Activated CD4-positive, alpha-beta T cell treated with anti-CD3 and anti-CD28 coated beads, Interleukin-2, amount 10 ng/mL, durations not matched to agents 24 days and 14 days (primary cell): ENCODE results near the gene ZPBP2. TPM values are rescaled to one million over a fixed set of nuclear protein-coding genes. Genes with fewer than 3 reads are reported as not detected.
A peak's percentile ranks its signal among the peaks of the same experiment; 100 is the strongest.

Experiments used
- DNase-seq: peaks from one replicate; pipeline ENCODE4 v3.0.0; 2022
- H3K27ac Mint-ChIP-seq: one replicate; pipeline ENCODE4 v1.8.0; 2022; ENCODE audit warnings: mild to moderate bottlenecking, mixed read lengths
- H3K27me3 Mint-ChIP-seq: one replicate; pipeline ENCODE4 v1.8.0; 2022; ENCODE audit warnings: mixed read lengths
- H3K36me3 Mint-ChIP-seq: one replicate; pipeline ENCODE4 v1.8.0; 2022; ENCODE audit warnings: low read depth, mild to moderate bottlenecking, mixed read lengths
- H3K4me1 Mint-ChIP-seq: one replicate; pipeline ENCODE4 v1.8.0; 2021; ENCODE audit warnings: mixed read lengths
- H3K4me3 Mint-ChIP-seq: one replicate; pipeline ENCODE4 v1.8.0; 2022; ENCODE audit warnings: mild to moderate bottlenecking, moderate library complexity, mixed read lengths
- H3K9me3 Mint-ChIP-seq: one replicate; pipeline ENCODE4 v1.8.0; 2021; ENCODE audit warnings: mixed read lengths
- intact Hi-C: fragments of 100-400 bp; cut with micrococcal nuclease; formaldehyde crosslinking; loops from one replicate; pipeline ENCODE4 v1.15.1; 2023
- total RNA-seq: library from RNA; stranded (reverse); gene quantifications from 2 replicates; pipeline ENCODE4 v1.2.3, GENCODE V29; 2022

ZPBP2 gene
- total RNA-seq, 1 donor from 2014 or later: not detected

- Mint-ChIP-seq H3K27me3 (no peaks in the 10 kb centered on the region), H3K36me3 (peaks cover 54% of the 10 kb centered on the region), H3K9me3 (no peaks in the 10 kb centered on the region), H3K4me3 (peak overlapping the region; percentile 73), H3K4me1 (peaks cover 34% of the 10 kb centered on the region), H3K27ac (peak overlapping the region; percentile 66)
- DNase-seq: peak; percentile 84
- intact Hi-C loops: loop anchor here (2.0 kb wide), 1 partner anchor 23 kb away; the partner anchor contains the start of genes LRRC3C and ORMDL3
Observed at GRCh38 chr17:39903158-39903884, 35.3 kb downstream of the ZPBP2 start.

GRCh38 chr17:39904990-39905288, 36.9 kb downstream of the ZPBP2 start:
- H3K4me1 Mint-ChIP-seq: peaks cover 34% of the 10 kb centered on the region
- peak overlapping the region; percentile 79 for H3K27ac Mint-ChIP-seq
- H3K27me3 Mint-ChIP-seq: no peaks in the 10 kb centered on the region
- peaks cover 59% of the 10 kb centered on the region for H3K36me3 Mint-ChIP-seq
- DNase-seq: no peak
- intact Hi-C loops: no loop called here
- H3K4me3 Mint-ChIP-seq: no peak overlapping the region
- H3K9me3 Mint-ChIP-seq: no peaks in the 10 kb centered on the region

DNA sequence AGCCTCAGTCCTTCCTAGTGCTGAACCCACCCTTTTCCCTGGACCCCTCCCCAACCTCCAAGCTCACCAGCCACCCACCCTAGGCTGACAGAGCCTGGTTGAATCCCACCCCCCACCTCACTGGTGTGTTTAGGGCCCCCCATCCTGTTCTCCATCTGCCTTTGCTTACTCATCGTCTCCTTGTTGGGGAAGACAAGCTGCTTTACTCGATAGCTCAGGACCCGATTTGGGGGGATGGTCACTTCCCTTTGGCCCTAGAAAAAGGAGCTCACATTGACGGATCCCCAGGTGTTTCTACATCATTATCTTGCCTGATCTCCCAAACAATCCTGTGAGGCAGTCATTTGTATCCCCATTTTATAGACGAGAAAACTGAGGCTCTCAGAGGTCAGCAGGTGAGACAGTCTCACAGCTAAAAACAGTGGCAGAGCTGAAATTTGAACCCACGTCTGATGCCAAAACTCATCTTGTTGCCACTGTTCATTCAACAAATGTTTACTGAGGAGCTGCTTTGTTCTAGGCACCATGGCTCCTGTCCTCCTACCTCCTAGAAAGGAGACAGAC, 40.9 kb downstream of the ZPBP2 start:
- intact Hi-C loops: no loop called here
- Mint-ChIP-seq H3K36me3 (peaks cover 61% of the 10 kb centered on the region), H3K4me3 (no peak overlapping the region), H3K4me1 (peaks cover 27% of the 10 kb centered on the region), H3K27ac (no peak overlapping the region), H3K27me3 (no peaks in the 10 kb centered on the region), H3K9me3 (no peaks in the 10 kb centered on the region)
- no peak for DNase-seq

DNA sequence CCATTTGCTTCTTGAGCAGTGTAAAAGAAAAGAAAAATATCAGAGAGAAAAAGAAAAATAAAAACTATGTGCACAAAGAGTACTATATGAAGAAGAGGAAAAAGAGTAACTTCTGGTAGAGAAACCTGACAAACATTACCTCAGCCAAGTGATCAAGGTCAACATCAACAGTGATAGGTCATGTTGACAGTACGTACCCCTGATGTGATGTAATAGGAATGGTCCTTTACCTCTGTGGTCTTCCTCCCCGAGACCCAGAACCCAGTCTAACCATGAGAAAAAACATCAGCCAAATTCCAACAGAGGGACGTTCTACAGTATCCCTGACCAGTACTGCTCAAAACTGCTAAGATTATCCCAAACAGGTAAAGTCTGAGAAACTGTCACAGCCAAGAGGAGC, 46.0 kb downstream of the ZPBP2 start:
- Mint-ChIP-seq H3K4me1 (peaks cover 22% of the 10 kb centered on the region), H3K4me3 (no peak overlapping the region), H3K9me3 (no peaks in the 10 kb centered on the region), H3K27me3 (no peaks in the 10 kb centered on the region), H3K36me3 (peaks cover 62% of the 10 kb centered on the region), H3K27ac (peak overlapping the region; percentile 59)
- intact Hi-C loops: no loop called here
- DNase-seq: no peak

DNA sequence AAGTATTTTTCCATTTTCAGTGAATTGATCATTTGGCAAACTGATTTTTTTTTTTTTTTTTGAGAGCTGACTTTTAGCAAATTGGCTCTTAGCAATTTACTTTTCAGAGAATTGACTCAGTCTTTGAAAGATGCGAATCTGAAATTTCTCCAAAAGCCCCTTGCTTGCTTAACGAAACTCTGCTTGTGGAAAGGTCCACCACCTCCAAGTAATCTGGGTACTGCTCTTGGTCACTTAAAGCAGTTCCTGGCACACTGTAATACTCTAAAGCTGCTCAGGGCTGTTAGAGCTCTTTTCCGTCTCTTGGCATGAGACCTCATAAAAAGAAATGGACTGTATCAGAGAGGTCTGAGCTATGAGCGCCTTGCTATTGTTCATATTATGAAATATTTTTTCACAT, 47.6 kb downstream of the ZPBP2 start:
- no peak overlapping the region for H3K27ac Mint-ChIP-seq
- peaks cover 58% of the 10 kb centered on the region for H3K36me3 Mint-ChIP-seq
- no peak overlapping the region for H3K4me3 Mint-ChIP-seq
- intact Hi-C loops: no loop called here
- DNase-seq: no peak
- H3K9me3 Mint-ChIP-seq: no peaks in the 10 kb centered on the region
- H3K4me1 Mint-ChIP-seq: peaks cover 33% of the 10 kb centered on the region
- H3K27me3 Mint-ChIP-seq: no peaks in the 10 kb centered on the region

DNA sequence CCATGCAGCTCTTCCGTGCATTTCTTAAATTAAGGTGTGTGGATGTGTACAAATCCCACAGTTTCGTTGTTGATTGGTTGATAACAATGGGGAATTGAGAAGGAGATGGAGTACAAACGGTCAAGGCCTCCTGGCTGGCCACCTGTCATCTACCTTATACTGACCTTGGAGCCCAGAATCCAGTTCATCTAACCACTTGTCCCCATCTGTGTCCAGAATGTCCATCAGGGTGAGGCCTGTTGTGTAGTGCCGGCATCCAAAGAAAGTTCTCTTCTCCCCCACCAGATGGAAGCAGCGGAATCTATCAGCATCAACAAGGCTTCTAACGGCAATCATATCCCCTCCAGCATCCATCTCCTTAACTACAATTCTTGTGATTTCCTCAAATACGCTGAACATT, 48.9 kb downstream of the ZPBP2 start:
- H3K27me3 Mint-ChIP-seq: no peaks in the 10 kb centered on the region
- intact Hi-C loops: no loop called here
- DNase-seq: no peak
- H3K9me3 Mint-ChIP-seq: no peaks in the 10 kb centered on the region
- no peak overlapping the region for H3K27ac Mint-ChIP-seq
- peaks cover 60% of the 10 kb centered on the region for H3K36me3 Mint-ChIP-seq
- peaks cover 47% of the 10 kb centered on the region for H3K4me1 Mint-ChIP-seq
- H3K4me3 Mint-ChIP-seq: no peak overlapping the region

- H3K36me3 Mint-ChIP-seq: peaks cover 69% of the 10 kb centered on the region
- no peaks in the 10 kb centered on the region for H3K27me3 Mint-ChIP-seq
- peak overlapping the region; percentile 50 for H3K4me3 Mint-ChIP-seq
- no peaks in the 10 kb centered on the region for H3K9me3 Mint-ChIP-seq
- H3K27ac Mint-ChIP-seq: peak overlapping the region; percentile 66
- intact Hi-C loops: no loop called here
- peaks cover 61% of the 10 kb centered on the region for H3K4me1 Mint-ChIP-seq
- DNase-seq: no peak
Observed at GRCh38 chr17:39919087-39919683, 51.2 kb downstream of the ZPBP2 start.

DNA sequence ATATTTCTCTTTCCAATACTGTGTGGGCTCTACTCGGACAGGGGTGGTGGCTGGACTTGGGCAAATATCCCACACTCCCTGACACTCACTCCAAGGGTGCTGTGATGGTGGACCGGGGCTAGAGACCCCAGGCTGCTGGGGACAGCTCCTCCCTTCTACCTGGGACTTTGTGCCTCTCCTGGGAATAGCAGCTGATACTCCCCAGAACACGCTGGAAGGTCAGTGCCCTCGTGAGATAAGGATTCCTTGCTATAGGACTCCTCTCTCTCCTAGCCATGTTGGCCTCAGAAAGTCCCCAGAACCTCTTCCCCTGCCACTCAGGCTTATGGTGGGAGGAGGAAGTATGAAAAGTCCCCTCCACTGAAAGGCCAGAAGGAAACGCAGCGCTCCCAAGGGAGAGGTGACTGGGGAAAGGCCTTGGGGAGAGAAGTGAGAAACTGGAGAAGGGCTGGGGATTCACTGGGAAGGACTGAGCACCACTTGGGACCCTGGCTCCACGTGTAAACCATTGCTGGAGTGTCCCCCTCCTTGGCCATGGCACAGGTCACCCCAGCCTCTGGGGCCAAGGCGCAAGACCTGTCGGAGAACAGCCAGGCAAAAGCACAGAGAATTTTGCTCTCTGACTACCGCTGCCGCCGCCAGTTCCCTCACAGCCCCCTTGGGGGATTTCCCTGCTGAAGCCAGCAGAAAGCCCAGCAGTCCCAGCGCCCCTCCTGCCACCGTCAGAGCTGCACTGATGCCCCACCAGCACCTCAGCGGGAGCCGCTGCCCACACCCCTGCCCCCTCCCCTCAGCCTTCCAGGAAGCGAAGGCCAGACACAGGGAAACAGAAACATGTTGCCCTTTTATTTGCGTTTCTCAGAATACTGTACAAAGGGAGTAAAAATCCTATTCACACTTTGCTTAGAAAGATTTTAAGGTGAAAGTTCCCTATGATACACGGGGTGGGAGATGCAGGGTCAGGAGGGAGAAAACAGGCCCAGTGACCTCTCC, 52.5 kb downstream of the ZPBP2 start:
- H3K27ac Mint-ChIP-seq: peak overlapping the region; percentile 92
- peak; percentile 82 for DNase-seq
- H3K4me3 Mint-ChIP-seq: peak overlapping the region; percentile 59
- peaks cover 67% of the 10 kb centered on the region for H3K36me3 Mint-ChIP-seq
- H3K4me1 Mint-ChIP-seq: peaks cover 74% of the 10 kb centered on the region
- intact Hi-C loops: loop anchor here (10.0 kb wide), 2 partner anchors 166 to 236 kb away; partner anchors contain the start of gene PGAP3
- no peaks in the 10 kb centered on the region for H3K9me3 Mint-ChIP-seq
- H3K27me3 Mint-ChIP-seq: no peaks in the 10 kb centered on the region

DNA sequence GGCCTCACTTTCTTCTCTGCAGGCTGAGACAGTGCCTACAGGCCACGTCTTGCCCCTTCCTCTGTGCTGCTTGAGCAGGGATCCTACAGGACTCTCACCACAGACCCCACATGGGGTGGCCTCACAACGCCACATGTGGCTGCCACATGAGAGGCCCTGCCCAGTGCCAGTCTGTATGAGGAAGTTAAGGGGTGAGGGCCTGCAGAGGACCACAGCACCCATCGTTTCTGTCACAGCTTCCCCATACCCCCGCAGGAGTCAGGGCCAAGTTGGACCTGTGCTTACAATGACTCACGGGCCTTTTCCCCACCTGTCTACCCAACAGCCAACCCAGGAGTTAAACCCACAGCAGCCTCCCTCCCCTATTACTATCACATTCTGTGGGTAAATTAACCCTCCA, 53.3 kb downstream of the ZPBP2 start:
- Mint-ChIP-seq H3K27ac (peak overlapping the region; percentile 92), H3K27me3 (no peaks in the 10 kb centered on the region), H3K4me3 (peak overlapping the region; percentile 59), H3K4me1 (peaks cover 81% of the 10 kb centered on the region), H3K9me3 (no peaks in the 10 kb centered on the region), H3K36me3 (peaks cover 63% of the 10 kb centered on the region)
- peak; percentile 70 for DNase-seq
- intact Hi-C loops: loop anchor here (10.0 kb wide), 2 partner anchors 167 to 237 kb away; partner anchors contain the start of gene PGAP3

DNA sequence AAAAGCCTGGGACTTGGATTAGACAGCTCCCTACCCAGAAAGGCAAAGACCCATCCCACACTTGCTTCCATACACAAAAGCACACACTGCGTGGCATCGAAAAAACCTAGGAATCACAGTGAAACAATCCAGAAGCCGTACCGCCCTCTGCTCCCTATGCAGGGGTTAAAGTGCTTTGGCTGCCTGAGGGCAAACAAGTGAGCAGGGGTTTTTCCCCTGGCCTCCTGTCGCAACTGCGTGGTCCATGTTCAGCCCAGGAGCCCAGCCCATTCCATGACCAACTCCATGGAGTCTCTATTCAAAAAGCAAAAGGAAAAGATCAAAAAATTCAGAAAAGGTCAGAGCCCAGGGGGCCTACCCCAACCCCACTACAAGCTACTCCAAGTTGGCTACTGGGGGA, 54.0 kb downstream of the ZPBP2 start:
- Mint-ChIP-seq H3K4me1 (peaks cover 79% of the 10 kb centered on the region), H3K4me3 (peak overlapping the region; percentile 59), H3K9me3 (no peaks in the 10 kb centered on the region), H3K27me3 (no peaks in the 10 kb centered on the region), H3K27ac (peak overlapping the region; percentile 92), H3K36me3 (peaks cover 57% of the 10 kb centered on the region)
- intact Hi-C loops: loop anchor here (10.0 kb wide), 2 partner anchors 167 to 237 kb away; partner anchors contain the start of gene PGAP3
- DNase-seq: no peak

DNA sequence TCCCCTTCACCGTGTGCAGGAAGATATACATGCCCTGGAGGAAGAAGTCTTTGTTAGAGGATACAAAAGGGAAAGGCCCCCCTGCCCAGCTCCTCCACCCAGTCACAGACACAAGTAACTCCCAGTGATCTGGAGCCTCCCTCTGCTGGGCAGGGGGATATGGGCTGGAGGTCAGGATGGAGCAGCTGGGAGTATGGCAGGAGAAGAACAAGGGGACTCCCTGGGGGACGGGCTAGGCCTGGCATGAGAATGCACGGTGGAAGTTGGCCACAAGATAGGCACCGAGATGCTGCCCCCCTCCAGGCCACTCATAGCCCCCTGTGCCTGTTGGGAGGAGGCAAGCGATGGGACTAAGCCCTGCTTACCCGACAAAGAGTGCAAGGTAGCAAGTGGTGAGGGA, 55.2 kb downstream of the ZPBP2 start:
- no peak for DNase-seq
- Mint-ChIP-seq H3K27me3 (no peaks in the 10 kb centered on the region), H3K36me3 (peaks cover 45% of the 10 kb centered on the region), H3K4me1 (peaks cover 75% of the 10 kb centered on the region), H3K27ac (peak overlapping the region; percentile 92), H3K4me3 (peak overlapping the region; percentile 62), H3K9me3 (no peaks in the 10 kb centered on the region)
- intact Hi-C loops: loop anchor here (10.0 kb wide), 2 partner anchors 168 to 238 kb away; partner anchors contain the start of gene PGAP3

- peaks cover 40% of the 10 kb centered on the region for H3K36me3 Mint-ChIP-seq
- peak overlapping the region; percentile 88 for H3K4me3 Mint-ChIP-seq
- intact Hi-C loops: loop anchor here (10.0 kb wide), 2 partner anchors 169 to 239 kb away; partner anchors contain the start of gene PGAP3
- no peaks in the 10 kb centered on the region for H3K9me3 Mint-ChIP-seq
- DNase-seq: no peak
- H3K27ac Mint-ChIP-seq: peak overlapping the region; percentile 92
- peaks cover 73% of the 10 kb centered on the region for H3K4me1 Mint-ChIP-seq
- H3K27me3 Mint-ChIP-seq: no peaks in the 10 kb centered on the region
Observed at GRCh38 chr17:39923836-39924690, 56.1 kb downstream of the ZPBP2 start.
